IPS-NIHi11 (cell line): Measurements from ENCODE around the gene GCC1.
"Not testable (repeated sequence)": the region's sequence is repeated elsewhere in the genome, so short reads cannot be mapped to it uniquely, and the experiment has no call there.

Experiments
- DNase-seq: peaks from one replicate; pipeline ENCODE4 v3.0.0; 2012; ENCODE audit warnings: mixed read lengths, low spot score

Gene GCC1

GRCh38 chr7:127589896-127590295 is 4.5 kb upstream of the GCC1 start:
- no peak for DNase-seq

GRCh38 chr7:127588697-127589482 is 3.5 kb upstream of the GCC1 start:
- DNase-seq = peak; percentile 85

GRCh38 chr7:127588019-127588696 is 2.8 kb upstream of the GCC1 start, which contains the start of gene ARF5:
Gene ARF5 (plus strand): TSS chr7:127588411. CDS start chr7:127588499, 88 bp downstream.
- peak; percentile 96 for DNase-seq

DNA sequence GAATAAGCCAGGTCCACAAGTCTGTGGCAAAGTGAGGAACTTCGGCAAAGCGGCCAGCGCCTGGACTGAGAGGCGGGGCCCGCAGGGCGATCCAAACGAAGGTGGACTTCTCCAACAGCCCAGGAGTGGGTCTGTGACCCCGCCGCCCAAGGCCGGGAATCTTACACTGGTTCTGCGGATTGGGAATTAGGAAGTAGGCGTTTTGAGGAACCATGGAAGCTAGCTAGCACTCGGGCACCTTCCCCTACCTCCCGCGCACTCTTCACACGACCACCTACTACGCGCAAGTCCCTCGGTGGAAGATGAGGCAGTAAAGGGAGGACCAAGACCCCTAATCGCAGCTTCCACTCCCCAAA is 2.2 kb upstream of the GCC1 start:
- no peak for DNase-seq

DNA sequence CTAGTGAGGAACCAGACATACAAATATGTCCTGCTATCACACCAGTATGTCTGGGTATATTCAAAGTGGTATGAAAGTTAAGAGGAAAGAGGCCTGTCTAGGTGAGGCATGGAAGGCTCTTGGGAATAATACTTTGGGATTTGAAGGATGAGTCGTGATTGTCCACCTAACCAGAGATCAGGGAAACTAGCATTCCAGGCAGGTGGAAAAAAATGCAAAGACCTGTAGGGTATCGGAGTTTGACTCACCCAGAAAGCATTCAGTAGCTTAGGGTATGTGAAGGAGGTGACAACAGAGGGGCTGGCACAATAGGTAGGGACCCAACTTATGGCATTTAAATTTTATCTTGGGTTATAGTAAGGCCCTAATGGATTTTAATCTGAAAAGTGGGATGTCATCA is 950 bp upstream of the GCC1 start:
- DNase-seq = no peak

- DNase-seq = no peak
Observed at GRCh38 chr7:127584648-127585043, 750 bp downstream of the GCC1 start.

- no peak for DNase-seq
Observed at GRCh38 chr7:127582361-127582760, 3.0 kb downstream of the GCC1 start.

DNA sequence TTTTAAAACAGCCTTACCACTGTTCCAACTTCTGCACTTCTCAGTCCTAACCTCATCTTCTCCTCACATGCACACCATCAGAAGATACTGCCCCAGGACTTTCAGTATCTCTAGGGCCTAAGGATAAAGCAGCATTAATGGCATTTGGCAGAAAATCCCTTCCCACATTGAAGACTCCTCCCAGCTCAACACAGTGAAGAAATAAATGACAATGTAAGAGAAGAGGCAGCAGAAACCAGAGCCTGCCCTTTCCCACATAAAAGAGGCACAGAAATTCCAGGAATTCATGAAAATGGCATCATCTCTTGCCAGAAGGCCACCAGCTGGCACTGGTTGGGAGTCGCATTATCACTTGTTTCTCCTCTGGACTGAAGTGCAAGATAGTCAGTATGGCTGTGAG is 3.7 kb downstream of the GCC1 start:
- no peak for DNase-seq

DNA sequence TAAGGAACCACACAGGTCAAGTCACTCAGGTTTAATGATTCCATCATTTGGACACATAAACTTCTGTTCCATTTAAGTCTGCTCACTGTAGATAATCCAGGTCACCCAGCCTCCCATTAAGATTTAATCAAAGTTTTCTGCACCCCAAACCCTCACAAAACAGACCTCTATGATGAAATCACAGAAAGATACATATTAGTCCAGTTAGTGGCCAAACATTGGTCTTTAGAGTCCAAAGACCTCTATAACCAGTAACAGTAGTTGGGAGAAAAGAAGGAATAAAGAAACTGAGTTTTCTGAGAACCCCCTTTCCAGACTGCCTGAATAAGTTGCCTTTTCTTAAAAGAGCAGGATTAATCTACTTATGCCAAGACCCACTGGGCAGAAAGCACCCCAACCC is 4.8 kb downstream of the GCC1 start:
- no peak for DNase-seq

- DNase-seq = no peak
Observed at GRCh38 chr7:127578711-127579275, 6.6 kb downstream of the GCC1 start.

GRCh38 chr7:127578036-127578684 is 7.2 kb downstream of the GCC1 start:
- DNase-seq = peak; percentile 24

DNA sequence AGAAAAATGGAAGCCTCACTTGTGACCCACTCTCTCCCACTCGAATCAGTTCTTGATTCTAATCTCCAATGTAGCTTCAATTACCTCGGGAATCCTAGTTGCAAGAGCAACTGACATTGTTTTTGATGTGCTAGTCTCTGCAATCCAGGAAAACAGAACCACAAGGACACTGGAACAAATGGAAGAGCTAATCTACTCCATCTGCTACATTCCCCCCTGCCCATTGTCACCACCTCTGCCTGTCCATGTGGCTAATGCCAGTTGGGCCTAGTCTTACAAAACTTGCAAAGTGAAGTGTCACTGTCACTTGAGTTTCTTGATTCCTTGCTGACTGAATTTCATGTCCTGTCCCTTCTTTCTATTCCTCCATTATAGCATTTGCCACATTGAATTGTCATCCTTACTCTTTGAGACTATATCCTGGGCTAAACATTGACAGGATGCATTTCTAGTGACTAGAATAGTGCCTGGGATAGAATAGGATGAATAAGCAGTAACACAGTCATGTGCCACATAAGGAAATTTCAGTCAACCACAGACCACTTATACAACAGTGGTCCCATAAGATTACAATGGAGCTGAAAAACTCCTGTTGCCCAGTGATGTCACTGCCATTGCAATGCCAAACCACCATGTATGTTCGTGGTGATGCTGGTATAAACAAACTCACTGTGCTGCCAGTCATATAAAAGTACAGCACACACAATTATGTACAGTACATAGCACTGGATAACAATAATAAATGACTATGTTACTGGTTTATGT is 13.5 kb downstream of the GCC1 start:
- no peak for DNase-seq

GRCh38 chr7:127568034-127568433 is 17.4 kb downstream of the GCC1 start:
- not testable (repeated sequence) for DNase-seq

GRCh38 chr7:127566242-127566641 is 19.2 kb downstream of the GCC1 start:
- DNase-seq = no peak

- no peak for DNase-seq
Observed at GRCh38 chr7:127557803-127558202, 27.6 kb downstream of the GCC1 start.

DNA sequence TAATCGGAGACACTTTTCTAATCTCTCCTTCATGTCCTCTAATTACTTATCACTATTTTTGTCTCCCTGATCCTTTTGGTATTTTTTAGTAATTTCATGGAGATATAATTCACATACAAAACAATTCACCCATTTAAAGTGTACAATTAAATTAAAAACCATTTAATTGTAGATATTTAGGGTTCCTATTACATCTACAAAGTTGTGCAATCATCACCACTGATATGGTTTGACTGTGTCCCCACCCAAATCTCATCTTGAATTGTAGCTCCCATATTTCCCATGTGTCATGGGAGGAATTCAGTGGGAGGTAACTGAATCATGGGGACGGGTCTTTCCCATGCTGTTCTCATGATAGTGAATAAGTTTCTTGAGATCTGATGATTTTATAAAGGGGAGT is 29.0 kb downstream of the GCC1 start:
- DNase-seq = no peak

GRCh38 chr7:127551941-127552340 is 33.5 kb downstream of the GCC1 start:
- DNase-seq = no peak

- no peak for DNase-seq
Observed at GRCh38 chr7:127550247-127550646, 35.1 kb downstream of the GCC1 start.

- no peak for DNase-seq
Observed at GRCh38 chr7:127546313-127546712, 39.1 kb downstream of the GCC1 start.

- DNase-seq = no peak
Observed at GRCh38 chr7:127541548-127541947, 43.8 kb downstream of the GCC1 start.

DNA sequence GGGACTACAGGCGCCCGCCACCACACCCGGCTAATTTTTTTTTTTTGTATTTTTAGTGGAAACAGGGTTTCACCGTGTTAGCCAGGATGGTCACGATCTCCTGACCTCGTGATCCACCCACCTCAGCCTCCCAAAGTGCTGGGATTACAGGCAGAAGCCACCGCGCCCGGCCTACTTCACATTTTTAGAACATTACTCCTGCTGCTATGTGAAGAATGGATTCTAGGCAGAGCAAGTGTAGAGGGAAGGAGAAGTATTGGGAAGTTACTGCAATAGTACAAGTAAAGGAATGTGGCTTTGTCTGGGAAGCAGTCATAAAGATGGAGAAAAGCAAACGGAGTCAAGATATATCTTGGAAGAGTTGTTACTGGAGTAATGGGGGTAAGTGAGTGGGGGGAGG is 44.9 kb downstream of the GCC1 start:
- DNase-seq = not testable (repeated sequence)

DNA sequence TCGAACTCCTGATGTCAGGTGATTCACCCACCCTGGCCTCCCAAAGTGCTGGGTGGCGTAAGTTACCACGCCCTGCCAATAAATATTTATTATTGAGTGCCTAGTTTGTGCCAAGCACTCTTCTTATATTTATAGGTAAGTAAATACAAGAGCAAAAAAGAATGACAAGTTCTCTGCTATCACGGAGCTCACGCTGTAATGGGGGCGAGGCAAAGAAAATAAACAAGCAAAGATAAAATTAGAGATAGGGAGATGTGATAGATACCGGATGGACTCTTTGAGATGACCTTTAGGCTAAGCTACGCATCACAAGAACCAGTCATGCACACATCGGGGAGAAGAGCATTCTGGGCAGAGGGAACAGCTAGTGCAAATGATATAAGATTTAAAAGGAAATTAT is 46.3 kb downstream of the GCC1 start:
- no peak for DNase-seq
